Breast epithelium (tissue), 4 donors: ENCODE data around the gene HNMT. TPM values are rescaled to one million over a fixed set of nuclear protein-coding genes. Genes with fewer than 3 reads are reported as not detected.
"Not testable (repeated sequence)": the region's sequence is repeated elsewhere in the genome, so short reads cannot be mapped to it uniquely, and the experiment has no call there.

Experiments
- DNase-seq, 2 donors: peaks; one replicate each; pipeline ENCODE4 v3.0.0-alpha.2; 2019; ENCODE audit warnings: low spot score in 2 of 2
- H3K27ac ChIP-seq, 2 donors: fragments of 200-600 bp; sonication (generic) in 1 of 2; one replicate each; pipeline ENCODE4 v1.5.1; 2016 to 2019; ENCODE audit warnings: mild to moderate bottlenecking in 1 of 2
- H3K27me3 ChIP-seq, 2 donors: fragments of 200-600 bp; sonication (generic) in 1 of 2; one replicate each; pipeline versions ENCODE4 v1.5.1 to v1.6.0; 2017 to 2019; ENCODE audit warnings: control low read depth in 1 of 2, mild to moderate bottlenecking in 1 of 2
- H3K36me3 ChIP-seq: fragments of 200-600 bp; one replicate; pipeline ENCODE4 v1.5.1; 2019
- H3K4me1 ChIP-seq, 2 donors: fragments of 200-600 bp; sonication (generic); one replicate each; pipeline ENCODE4 v1.5.1; 2016 to 2019; ENCODE audit warnings: control low read depth in 1 of 2
- H3K4me3 ChIP-seq, 3 donors: fragments of 200-600 bp; sonication (generic); 1 replicate in 2 of 3; 2 replicates in 1 of 3; pipeline ENCODE4 v1.5.1; 2016 to 2019; ENCODE audit warnings: mild to moderate bottlenecking in 3 of 3, moderate library complexity in 2 of 3
- H3K9me3 ChIP-seq, 2 donors: fragments of 200-600 bp; sonication (generic) in 1 of 2; one replicate each; pipeline ENCODE4 v1.5.1; 2016 to 2019; ENCODE audit warnings: control low read depth in 1 of 2
- CTCF ChIP-seq, 3 donors: fragments of 450-650 bp; IDR thresholded peaks; one replicate each; pipeline ENCODE4 v1.5.1; 2016 to 2017; ENCODE audit warnings: antibody characterized with exemption in 3 of 3, mild to moderate bottlenecking in 3 of 3, moderate library complexity in 3 of 3
- POLR2A ChIP-seq: fragments of 450-650 bp; IDR thresholded peaks from one replicate; pipeline ENCODE4 v1.6.1; 2016; ENCODE audit warnings: antibody characterized with exemption, mild to moderate bottlenecking, moderate library complexity
- POLR2AphosphoS5 ChIP-seq, 3 donors: sonication (generic); formaldehyde crosslinking; IDR thresholded peaks; one replicate each; pipeline ENCODE4 v1.6.1; 2017; ENCODE audit warnings: antibody characterized with exemption in 3 of 3
- intact Hi-C: fragments of 100-400 bp; cut with DNase I; formaldehyde crosslinking; loops from one replicate; pipeline ENCODE4 v1.15.1; 2023; ENCODE audit warnings: low total_unique reads
- total RNA-seq, 3 donors: library from RNA; depleted of rRNA; stranded (reverse); fragments of >200 nt; gene quantifications; one replicate each; pipeline ENCODE4 v1.1.0, GENCODE V29; 2016

The HNMT gene
- total RNA-seq, 3 donors from 2014 or later, result 94.7 to 174 (median 105) TPM

- Histone ChIP-seq H3K27me3 (no peaks in the 10 kb centered on the region), H3K9me3 (no peaks in the 10 kb centered on the region), H3K36me3 (no peaks in the 10 kb centered on the region), H3K4me3 (no peak overlapping the region), H3K4me1 (no peaks in the 10 kb centered on the region), H3K27ac (no peak overlapping the region)
- DNase-seq, result no peak
- TF ChIP-seq CTCF (IDR thresholded peaks at IDR 0.05) (no peak), POLR2A (no peak), POLR2AphosphoS5 (IDR thresholded peaks at IDR 0.05) (no peak)
- intact Hi-C loops, result no loop called here
These were observed 78.0 kb downstream of the HNMT start for GRCh38 chr2:138042311-138042710.

- H3K4me3 ChIP-seq, H3K36me3 ChIP-seq, H3K4me1 ChIP-seq, H3K27me3 ChIP-seq, H3K27ac ChIP-seq, H3K9me3 ChIP-seq, intact Hi-C loops, DNase-seq: not testable (repeated sequence)
These were observed 79.3 kb downstream of the HNMT start for GRCh38 chr2:138043588-138043987.

GRCh38 chr2:138058427-138058826 is 94.2 kb downstream of the HNMT start:
- no peak overlapping the region for H3K27ac ChIP-seq
- no peaks in the 10 kb centered on the region for H3K36me3 ChIP-seq
- no peak overlapping the region for H3K4me3 ChIP-seq
- TF ChIP-seq POLR2A (no peak), POLR2AphosphoS5 (IDR thresholded peaks at IDR 0.05) (no peak), CTCF (IDR thresholded peaks at IDR 0.05) (no peak)
- no peak for DNase-seq
- peaks cover 0 to 7% of the 10 kb centered on the region in 2 donors for H3K4me1 ChIP-seq
- intact Hi-C loops, result no loop called here
- H3K27me3 ChIP-seq, result no peaks in the 10 kb centered on the region
- no peaks in the 10 kb centered on the region for H3K9me3 ChIP-seq

- no peaks in the 10 kb centered on the region for H3K9me3 ChIP-seq
- no peak for DNase-seq
- peaks cover 0 to 7% of the 10 kb centered on the region in 2 donors for H3K4me1 ChIP-seq
- H3K27me3 ChIP-seq, result no peaks in the 10 kb centered on the region
- TF ChIP-seq POLR2AphosphoS5 (IDR thresholded peaks at IDR 0.05) (no peak), CTCF (IDR thresholded peaks at IDR 0.05) (no peak), POLR2A (no peak)
- intact Hi-C loops, result no loop called here
- H3K4me3 ChIP-seq, result no peak overlapping the region
- H3K36me3 ChIP-seq, result no peaks in the 10 kb centered on the region
- no peak overlapping the region for H3K27ac ChIP-seq
These were observed 95.4 kb downstream of the HNMT start for GRCh38 chr2:138059487-138060300.

GRCh38 chr2:138060301-138060635 is 96.0 kb downstream of the HNMT start:
- no peak overlapping the region for H3K27ac ChIP-seq
- H3K4me3 ChIP-seq, result no peak overlapping the region
- no peaks in the 10 kb centered on the region for H3K9me3 ChIP-seq
- no peaks in the 10 kb centered on the region for H3K36me3 ChIP-seq
- peaks cover 0 to 7% of the 10 kb centered on the region in 2 donors for H3K4me1 ChIP-seq
- DNase-seq, result no peak
- no peaks in the 10 kb centered on the region for H3K27me3 ChIP-seq
- intact Hi-C loops, result no loop called here
- TF ChIP-seq POLR2A (no peak), CTCF (IDR thresholded peaks at IDR 0.05) (no peak), POLR2AphosphoS5 (IDR thresholded peaks at IDR 0.05) (no peak)
